GM18511 (cell line): ENCODE measurements around the gene POLD2.

ENCODE experiments used
- ATAC-seq: cut with Tn5 transposase; IDR thresholded peaks from one replicate; pipeline ENCODE4 v1.9.1; 2021; ENCODE audit warnings: mild to moderate bottlenecking, moderate library complexity; ENCODE audit not compliant: unreplicated experiment

POLD2 gene

DNA sequence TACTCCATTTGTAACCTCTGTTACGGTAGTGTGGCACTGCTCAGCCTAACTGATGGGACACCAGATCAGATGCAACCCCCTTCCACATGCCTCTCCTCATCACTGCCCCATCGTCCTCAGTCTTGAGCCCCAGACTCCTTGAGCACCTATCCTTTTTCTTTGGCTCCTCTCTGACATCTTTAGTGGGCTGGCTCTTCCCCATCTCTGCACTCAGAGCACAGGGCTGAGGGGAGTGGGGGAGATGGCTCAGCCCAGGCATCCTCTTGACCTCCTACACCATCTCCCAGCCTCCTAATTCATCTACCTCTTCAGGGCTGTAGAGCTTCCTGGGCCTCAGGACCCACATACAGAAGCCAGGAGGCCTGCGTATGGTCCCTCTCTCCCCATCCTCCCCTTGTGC, 39.6 kb downstream of the POLD2 start:
- no peak for ATAC-seq

DNA sequence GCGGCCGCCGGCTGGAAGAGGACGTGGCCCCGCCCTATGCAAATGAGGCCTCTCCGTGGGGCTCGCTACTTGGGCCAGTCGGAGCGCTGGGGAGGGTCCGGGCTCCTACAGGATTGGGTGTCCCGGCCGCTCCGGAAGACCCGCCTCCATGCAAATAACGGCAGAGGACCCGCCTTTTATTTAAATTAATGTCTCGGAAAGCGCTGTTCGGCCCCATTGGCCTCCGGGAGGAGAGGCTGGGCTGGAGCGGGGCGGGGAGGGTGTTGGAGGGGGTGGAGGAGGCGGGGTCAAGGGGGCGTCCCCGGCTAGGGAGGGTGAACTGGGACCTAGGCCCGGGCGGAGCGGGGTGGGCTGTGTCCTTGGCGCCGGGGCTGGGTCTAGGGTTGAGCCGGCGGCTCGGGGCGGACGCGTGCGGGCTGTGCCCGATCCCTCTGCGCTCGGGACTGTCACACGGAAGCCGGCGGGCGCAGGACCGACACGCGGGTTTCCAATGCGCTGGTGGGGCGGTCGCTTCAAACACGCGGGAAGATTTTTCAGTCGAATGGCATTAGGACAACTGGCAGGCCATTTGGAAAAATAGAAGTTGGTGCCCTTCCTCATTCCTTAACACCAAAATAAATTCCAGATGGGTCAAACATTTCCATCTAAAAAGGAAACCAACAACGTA, 40.7 kb downstream of the POLD2 start:
- ATAC-seq, result peak; percentile 91

DNA sequence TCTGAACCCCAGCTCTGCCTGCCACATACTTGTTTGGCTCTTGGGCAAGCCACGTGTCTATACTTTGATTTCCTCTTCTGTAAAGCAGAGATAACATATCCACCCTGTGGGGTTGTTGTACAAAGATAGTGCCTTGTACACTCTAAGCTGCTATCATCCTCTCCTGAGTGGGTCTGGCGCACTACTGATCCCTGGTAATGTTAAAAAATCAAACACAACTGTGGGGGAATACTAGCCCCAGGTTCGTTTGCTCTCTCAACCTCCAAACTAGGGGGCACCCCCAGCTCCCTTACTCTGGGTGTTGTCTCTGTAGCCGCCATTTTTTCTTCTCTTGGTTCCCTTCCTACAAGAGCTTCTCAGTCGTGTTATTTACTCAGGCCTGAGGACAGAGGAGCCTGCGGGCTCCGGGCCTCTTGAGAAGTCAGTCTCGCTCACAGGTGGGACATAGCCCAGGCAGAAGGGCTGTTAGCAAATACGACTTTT, 42.0 kb downstream of the POLD2 start:
- ATAC-seq, result no peak

DNA sequence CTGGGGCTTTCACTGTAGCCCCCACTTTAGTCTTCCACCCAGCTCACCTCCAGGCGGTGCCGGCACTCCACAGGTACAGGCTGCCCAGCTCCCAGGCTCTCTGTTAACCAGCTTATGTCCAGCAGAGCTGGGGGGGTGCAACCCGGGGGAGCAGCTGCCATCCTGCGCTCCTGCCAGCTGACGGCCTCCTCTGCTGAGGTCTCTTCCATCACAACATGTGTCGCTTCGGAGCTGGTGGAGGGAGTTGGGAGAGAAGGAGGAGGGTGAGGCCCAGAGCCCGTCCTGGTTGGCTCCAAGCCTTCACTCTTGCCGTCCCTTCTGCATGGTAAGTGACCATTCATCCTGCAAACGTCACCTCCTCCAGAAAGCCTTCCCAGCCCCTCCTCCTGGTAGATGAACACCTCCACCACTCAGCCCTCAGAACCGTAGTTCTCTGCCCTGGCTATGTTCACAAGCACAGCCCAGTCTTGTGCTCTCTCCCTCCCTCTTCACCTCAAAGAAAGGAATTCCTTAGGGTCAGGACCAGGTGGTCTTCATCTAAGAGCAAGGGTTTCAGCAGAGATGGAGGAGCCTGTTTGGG, 42.6 kb downstream of the POLD2 start:
- ATAC-seq, result no peak

DNA sequence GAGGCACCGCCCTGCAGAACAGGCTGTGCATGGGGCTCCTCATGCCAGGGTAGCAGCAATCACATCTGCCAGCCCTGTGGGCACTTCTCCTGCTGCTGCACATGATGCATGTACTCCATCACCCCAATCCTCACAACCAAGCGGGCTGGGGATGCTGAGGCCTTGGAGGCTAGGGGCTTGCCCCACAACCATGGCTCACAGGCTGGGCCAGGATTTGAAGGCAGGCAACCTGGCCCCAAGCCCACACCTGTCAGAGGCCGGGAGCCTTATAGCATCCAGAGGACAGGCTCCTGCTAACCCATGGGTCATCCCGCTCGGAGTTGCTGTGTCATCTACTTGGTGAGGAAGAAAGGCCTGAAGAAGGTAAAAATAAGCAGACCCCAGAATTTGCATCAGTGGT, 43.2 kb downstream of the POLD2 start:
- no peak for ATAC-seq

DNA sequence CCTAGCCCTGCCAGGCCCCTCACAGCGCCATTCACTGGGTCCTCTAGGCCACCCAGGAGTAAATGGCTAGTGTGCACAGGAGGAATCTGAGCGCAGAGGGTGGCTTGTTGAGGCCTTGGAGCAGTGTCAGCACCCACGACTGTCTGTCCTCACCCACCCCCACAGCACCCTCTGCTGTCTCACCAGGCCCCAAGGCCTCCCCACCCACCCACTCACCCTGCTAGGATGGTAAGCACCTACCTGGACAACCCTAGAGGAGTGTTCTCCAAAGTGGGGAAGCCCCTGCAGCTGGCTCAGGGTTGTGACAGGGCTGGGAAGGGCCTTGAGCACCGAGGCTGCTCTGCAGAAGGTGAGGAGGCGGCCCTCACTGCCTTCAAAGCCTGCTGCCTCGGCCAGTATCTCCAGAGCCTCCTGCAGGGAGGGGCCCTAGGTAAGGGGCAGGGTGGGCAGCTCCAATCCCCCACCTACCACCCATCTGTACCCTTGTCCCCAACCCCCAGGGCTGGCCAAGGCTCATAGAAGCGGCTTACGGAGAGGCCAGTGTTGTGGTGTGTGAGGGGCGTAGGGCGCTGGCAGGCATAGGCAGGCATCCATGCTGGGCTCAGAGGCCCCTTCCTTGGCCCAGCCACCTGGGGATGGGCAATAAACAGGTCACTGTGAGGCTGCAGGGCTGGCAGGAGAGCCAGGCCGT, 43.9 kb downstream of the POLD2 start:
- ATAC-seq, result no peak

DNA sequence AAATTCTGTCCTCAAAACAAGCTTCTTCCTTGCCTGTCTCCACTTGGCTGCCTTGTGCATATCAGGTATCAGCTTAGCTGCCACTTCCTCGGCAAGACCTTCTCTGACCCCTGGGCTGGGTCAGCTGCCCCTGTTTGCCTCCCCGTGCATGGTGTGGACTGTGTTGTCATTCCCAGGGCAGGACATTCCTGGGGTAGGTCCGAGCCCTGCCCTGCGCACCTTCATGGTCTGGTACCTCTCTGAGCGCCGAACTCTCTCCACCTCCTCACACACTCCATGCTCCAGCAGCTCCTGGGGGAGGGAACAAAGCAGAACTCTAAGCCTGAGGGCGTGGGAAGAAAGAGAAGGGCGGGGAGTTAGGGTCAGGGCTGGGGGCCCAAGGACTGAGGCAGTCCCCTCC, 44.8 kb downstream of the POLD2 start:
- no peak for ATAC-seq

DNA sequence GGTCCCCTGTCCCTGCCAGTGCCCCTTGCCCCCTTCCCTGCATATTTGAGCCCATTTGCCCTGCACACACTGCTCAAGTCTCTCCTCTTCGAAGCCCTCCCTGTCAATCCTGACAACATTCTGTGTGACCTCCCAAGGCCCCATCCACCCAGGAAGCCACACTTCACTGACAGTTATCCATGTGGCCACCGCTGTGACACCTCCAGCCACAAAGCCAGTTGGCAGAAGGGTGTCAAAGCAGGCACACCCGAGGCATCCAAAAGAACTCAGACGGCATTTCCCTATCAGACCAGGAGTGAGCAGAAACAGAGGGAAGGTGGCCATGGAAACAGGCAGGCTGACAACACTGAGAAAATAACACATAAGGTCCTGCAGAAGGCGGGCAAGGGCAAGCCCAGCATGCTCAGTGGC, 45.7 kb downstream of the POLD2 start:
- no peak for ATAC-seq

DNA sequence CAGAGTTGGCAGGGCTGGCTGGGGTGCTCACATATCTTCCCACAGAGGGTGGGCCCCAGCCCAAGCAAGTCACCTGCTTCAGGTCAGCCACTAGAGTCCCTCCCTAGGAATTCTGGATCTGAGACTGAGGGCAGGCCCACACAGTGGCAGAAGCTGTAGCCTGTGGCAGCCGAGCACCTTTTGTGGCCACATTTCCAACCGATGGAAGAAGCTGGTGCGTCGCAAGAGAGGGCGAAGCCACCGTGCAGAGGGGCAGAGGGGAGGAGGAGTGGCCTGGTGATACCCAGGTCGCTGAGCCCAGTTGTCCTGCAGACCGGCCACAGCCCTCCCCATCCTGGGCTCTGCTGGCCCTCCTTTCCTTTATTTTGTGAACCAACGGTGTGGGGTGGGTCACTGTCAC, 46.3 kb downstream of the POLD2 start:
- ATAC-seq, result no peak

DNA sequence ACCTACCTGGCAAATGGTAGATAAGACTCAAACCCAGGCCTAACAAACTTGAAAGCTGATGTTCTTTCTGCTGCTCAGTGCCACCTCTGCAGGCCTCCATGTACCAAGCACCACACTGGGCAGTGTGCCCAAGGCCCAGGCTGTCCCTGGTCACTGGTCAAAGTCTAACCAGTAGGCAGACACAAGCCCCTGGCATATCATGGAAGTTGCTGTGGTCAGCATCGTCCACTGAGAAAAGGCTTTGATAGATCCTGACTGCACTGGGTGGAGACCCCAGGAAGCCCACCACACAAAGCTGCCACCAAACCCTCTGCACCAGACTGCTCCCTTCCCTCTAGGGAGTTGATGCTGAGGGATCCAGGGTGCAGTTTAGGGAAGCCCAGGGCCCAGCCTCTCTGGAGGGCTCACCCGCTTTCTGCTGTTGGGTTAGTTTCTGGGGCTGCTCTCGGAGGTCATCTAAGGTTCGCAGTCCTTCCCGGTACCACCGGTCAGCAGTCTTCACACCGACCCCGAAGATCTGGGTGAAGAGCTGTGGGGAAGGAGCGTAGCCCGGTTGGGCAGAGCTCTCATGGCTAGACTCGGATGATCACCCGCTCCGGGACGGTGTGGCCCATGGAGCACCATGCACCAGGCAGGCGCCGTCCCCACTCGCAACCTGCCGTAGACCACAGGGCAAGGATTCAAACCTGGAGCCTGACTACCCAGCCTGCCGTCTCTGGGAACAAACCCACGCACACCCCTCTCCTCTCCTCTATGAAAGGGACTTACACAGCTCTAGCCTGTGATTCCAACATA, 47.0 kb downstream of the POLD2 start:
- ATAC-seq, result no peak

DNA sequence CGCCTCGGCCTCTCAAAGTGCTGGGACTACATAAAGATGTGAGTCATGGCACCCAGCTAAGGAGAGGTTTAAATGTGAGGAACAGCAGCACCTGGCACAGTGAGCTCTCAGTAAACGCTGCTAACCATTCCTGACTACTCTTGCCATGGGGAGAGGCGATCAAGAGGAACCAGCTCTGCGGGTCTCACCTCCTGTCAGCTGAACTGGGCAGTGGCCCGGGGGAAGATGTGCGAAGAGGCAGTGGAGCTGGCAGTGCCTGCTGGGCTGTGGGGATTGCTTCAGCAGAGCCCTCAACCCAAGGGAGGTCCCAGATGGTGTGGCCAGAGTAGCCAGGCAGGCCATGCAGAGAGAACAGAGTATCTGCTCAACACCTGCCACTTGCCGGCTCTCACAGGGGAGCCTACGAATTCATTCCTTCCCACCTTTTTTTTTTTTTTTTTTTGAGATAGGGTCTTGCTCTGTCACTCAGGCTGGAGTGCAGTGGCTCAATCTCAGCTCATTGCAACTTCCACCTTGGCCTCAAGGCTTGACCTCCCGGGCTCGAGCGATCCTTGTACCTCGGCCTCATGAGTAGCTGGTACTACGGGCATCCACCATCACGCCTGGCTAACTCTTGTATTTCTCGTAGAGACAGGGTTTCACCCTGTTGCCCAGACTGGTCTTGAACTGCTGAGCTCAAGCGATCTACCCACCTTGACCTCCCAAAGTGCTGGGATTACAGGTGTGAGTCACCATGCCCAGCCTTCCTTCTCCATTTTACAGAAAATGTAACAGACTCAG, 47.9 kb downstream of the POLD2 start:
- no peak for ATAC-seq

DNA sequence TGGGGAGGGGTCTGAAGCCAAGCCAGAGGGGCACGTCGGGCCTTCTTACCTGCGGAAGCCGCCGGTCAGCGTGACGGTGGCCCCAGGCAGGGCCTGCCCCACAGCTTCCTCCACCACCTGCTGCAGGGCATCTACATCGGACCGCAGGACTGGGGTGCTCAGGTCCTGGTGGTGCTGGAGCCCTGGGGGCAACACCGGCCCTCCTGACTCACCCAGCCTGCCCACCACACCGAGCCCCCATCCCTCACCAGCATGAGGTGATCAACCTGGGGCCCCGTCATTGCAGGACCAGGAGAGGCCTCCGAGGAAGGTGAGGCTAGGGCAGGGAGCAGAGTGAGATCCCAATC, 49.0 kb downstream of the POLD2 start:
- peak; percentile 15 for ATAC-seq

DNA sequence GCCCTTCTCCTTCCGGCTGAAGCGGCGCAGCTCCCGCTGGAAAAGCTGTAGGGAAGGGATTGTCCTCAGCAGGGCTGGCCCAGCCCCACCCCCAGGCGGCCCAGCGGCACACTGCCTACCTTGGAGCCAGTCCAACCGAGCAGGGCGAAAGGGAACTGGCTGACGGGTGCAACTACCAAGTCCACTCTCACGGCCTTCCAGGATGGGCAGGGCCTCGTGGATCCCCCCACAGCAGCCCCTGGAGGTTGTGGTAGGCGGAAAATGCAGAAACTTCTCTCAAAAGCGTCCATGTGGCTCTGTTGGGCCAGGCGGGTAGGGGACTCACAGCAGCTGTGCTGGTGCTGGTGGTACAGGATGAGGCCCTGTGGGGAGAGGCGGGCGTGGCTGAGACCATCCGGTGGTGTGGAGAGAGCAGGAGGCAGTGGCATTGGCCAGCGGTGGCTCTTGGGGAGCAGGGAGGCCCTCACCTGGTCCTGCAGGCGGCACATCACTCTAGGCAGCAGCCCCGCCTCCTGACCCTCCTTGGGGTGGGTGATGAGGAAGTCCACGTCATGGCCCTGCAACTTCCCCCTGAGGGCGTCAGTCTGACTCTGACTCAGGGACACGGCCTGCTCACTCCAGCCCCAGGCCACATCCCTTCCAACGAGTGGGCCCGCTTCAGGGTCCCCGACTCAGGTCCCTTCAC, 49.5 kb downstream of the POLD2 start:
- peak; percentile 76 for ATAC-seq

DNA sequence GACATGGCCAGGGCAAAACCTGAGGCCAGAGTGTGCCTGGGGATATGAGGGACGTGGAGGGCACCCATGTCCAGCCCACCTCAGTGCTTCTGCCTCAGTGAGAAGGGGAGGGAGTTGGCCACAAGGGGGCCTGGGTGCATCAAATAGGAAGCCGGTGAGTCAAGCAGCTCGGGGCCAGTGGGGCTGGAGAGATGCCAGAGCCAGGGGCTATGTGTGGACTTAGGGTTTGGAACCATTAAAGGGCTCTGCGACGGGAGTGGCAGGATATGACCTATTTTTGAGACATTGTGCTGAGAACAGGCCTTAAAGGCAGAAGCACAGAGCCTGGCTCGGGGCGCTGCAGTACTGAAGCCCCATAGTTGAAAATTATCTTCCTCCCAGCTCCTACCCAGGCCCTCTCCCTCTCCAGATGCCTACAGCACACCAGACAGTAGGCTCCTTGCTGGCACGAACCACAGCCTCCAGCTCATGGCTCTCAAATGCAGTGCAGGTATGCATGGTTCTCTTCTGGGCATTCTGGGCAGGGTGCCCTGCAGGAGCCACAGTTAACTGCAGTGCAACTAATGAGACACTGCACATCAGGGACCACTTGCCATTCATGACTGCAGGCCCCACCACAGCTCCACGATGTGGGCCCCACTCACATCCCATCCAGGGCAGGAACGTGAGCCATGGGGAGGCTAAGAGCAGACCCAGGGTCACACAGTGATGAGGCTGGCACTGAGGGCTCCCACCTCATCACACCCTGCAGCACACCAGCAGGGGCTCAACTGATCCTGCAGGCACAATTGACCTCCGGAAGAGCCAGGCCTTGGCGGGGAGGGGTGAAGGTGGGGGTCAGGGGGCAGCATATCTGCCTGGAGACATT, 50.8 kb downstream of the POLD2 start:
- ATAC-seq, result no peak

DNA sequence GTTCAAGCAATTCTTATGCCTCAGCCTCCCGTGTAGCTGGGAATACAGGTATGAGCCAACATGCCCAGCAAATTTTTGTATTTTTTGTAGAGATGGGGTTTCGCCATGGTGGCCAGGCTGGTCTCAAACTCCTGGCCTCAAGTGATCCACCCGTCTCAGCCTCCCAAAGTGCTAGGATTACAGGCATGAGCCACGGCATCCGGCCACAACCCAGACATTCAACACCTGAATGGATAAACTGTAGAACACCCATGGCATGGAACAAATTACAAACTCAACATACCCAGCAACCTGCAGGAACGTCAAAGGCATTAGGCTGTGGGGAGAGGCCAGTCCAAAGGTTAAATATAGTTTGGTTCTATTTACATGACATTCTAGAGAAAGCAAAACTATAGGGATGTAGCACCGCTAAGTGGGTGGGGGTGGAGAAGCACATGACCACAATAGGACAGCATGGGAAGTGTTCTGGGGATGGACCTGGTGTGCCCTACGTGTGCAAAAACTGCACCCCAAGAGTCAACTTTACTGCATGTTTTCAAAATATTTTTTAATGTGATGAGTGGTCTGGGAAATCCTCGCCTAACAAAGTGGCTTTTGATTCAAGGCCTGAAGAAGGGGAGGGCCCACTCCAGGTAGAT, 51.5 kb downstream of the POLD2 start:
- ATAC-seq, result no peak

DNA sequence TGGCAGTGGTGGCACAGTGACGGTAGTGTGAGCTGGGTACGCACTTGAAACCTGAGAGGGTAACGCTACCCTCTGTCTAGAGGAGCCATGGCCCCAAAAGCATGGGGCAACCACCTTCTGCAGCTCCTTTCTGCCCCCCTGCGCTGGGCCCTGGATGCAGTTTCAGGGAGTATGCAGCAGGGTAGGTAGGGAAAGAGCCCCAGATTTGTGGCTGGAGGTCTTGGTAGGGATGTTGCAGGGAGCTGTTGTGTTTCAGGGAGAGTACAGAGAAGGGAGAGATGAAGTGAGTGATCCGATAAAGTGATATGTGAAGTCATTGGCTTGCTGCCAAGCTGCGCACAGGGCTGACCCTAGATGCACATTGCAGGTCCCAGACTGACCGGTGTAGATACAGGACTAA, 55.3 kb downstream of the POLD2 start:
- ATAC-seq, result no peak

DNA sequence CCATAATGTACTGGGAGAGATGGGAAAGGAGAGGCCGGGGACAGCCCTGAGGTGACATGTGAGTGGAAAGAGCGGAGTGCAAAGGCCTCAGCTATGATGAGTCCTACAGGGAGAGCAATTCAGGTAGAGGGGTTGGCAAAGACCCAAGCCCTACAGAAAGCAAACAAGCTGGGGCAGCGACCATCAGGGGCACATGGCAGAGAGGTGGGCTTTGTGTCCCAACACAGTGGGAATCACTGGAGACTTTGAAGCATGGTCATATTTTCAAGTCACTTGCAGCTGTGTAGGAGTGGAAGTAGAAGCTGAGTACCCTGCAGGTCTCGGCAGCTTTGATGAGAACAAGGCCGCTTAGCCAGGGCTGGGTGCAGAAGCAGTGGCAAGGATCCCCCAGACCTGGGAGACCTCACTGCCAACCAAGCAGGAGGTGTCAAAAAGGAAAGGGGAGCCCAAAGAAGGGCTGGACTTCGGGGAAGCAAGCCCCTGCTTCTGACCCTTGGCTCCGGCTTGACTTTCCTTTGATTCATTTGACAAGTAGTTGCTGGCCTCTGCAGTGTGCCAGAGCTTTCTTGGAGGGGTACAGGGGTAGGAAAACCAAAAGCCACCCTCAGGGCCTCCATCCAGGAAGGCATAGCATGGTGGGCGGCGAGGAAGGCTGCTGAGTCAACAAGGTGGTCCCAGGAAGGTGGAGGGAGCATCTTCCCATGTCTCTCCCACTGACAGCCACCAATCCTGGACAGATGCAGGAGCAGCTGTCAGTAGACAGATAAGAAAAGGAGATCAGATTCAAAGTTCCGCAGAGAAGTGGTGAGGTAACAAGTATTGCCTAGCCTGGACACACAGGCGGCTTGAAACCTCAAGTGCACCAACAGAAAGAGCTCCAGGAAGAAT, 56.0 kb downstream of the POLD2 start:
- no peak for ATAC-seq
